Activated naive CD4-positive, alpha-beta T cell treated with anti-CD3 and anti-CD28 coated beads, Interleukin-2, amount 50 U/mL, for 72 hours (primary cell): ENCODE data around the gene BHLHE41. TPM values are rescaled to one million over a fixed set of nuclear protein-coding genes. Genes with fewer than 3 reads are reported as not detected.

Experiments
- total RNA-seq, 2 donors: library from RNA; stranded (reverse); gene quantifications; one replicate each; pipeline ENCODE4 v1.2.3, GENCODE V29; 2022

Gene BHLHE41
- total RNA-seq, 2 donors from 2014 or later = not detected

Other genes with a start within 250 kb of the BHLHE41 start
- under 1 TPM; 0.46 to 0.56 TPM for gene RASSF8, start 166.4 kb downstream of the BHLHE41 start, total RNA-seq
- not detected for gene SSPN, start 70.5 kb upstream of the BHLHE41 start, total RNA-seq